NCI-H128 (cell line): ENCODE results near the gene MAGI1.
"Not testable (repeated sequence)": the region's sequence is repeated elsewhere in the genome, so short reads cannot be mapped to it uniquely, and the experiment has no call there.

Source experiments
- DNase-seq: peaks from one replicate; lab custom pipeline; 2025; ENCODE audit not compliant: unreplicated experiment; lab: John Stamatoyannopoulos, UW

The MAGI1 gene

GRCh38 chr3:65638301-65638700 is 400.4 kb downstream of the MAGI1 start:
- DNase-seq = no peak

- no peak for DNase-seq
Measured at GRCh38 chr3:65636326-65636725, 402.4 kb downstream of the MAGI1 start.

GRCh38 chr3:65635657-65636056 is 403.1 kb downstream of the MAGI1 start:
- DNase-seq = no peak

GRCh38 chr3:65633018-65633638 is 405.6 kb downstream of the MAGI1 start:
- no peak for DNase-seq

GRCh38 chr3:65632414-65632813 is 406.3 kb downstream of the MAGI1 start:
- no peak for DNase-seq

GRCh38 chr3:65628978-65629377 is 409.7 kb downstream of the MAGI1 start:
- no peak for DNase-seq

GRCh38 chr3:65627062-65627461 is 411.7 kb downstream of the MAGI1 start:
- DNase-seq = no peak

GRCh38 chr3:65625305-65625704 is 413.4 kb downstream of the MAGI1 start:
- no peak for DNase-seq

- no peak for DNase-seq
Measured at GRCh38 chr3:65623362-65623761, 415.4 kb downstream of the MAGI1 start.

GRCh38 chr3:65619888-65620287 is 418.8 kb downstream of the MAGI1 start:
- DNase-seq = no peak

GRCh38 chr3:65619451-65619881 is 419.3 kb downstream of the MAGI1 start:
- DNase-seq = no peak

GRCh38 chr3:65618599-65618998 is 420.1 kb downstream of the MAGI1 start:
- DNase-seq = no peak

- no peak for DNase-seq
Measured at GRCh38 chr3:65617787-65618186, 420.9 kb downstream of the MAGI1 start.

- DNase-seq = no peak
Measured at GRCh38 chr3:65617209-65617608, 421.5 kb downstream of the MAGI1 start.

- DNase-seq = no peak
Measured at GRCh38 chr3:65616563-65616962, 422.2 kb downstream of the MAGI1 start.

- no peak for DNase-seq
Measured at GRCh38 chr3:65615329-65615728, 423.4 kb downstream of the MAGI1 start.

- no peak for DNase-seq
Measured at GRCh38 chr3:65614585-65614984, 424.1 kb downstream of the MAGI1 start.

GRCh38 chr3:65607965-65608460 is 430.7 kb downstream of the MAGI1 start:
- DNase-seq = not testable (repeated sequence)

- no peak for DNase-seq
Measured at GRCh38 chr3:65607101-65607500, 431.6 kb downstream of the MAGI1 start.

GRCh38 chr3:65605876-65606432 is 432.8 kb downstream of the MAGI1 start:
- no peak for DNase-seq

GRCh38 chr3:65604863-65605526 is 433.7 kb downstream of the MAGI1 start:
- no peak for DNase-seq

GRCh38 chr3:65603631-65604030 is 435.1 kb downstream of the MAGI1 start:
- DNase-seq = no peak
